DOHH2 (cell line): ENCODE data around the gene F9.

Experiments used
- EZH2phosphoT487 ChIP-seq: fragments of 200-600 bp; sonication (generic); IDR thresholded peaks from 2 replicates; pipeline ENCODE4 v1.6.1; 2017; ENCODE audit warnings: borderline replicate concordance, mild to moderate bottlenecking, antibody characterized with exemption, low read length, moderate library complexity, mixed read lengths
- TF ChIP-seq, protein P1 (sequence below): fragments of 200-600 bp; sonication (generic); IDR thresholded peaks from one replicate; pipeline ENCODE4 v1.5.1; 2014; ENCODE audit warnings: antibody characterized with exemption, mild to moderate bottlenecking, low read depth, low read length; ENCODE audit not compliant: poor library complexity, severe bottlenecking

DNA sequence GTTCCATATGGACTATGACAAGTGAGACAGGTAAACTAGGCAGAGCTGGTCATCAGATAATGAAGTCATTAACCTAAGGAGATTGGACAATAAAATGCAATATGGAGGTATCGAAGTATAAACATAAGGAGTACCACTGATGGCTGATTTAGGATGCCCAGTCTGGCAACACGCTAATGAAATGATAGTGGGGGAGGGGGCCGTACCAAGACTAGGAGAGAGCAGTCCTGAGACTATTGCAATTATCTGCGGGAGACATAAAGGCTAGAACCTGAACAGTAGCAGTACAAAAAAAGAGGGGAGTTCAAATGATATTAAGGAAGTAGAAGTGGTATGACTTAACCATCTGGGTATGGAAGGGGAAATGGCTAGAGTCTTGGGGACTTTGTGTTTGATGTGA lies 2.3 kb downstream of the F9 start:
- no peak for TF ChIP-seq EZH2phosphoT487
- TF ChIP-seq, protein P1, sequence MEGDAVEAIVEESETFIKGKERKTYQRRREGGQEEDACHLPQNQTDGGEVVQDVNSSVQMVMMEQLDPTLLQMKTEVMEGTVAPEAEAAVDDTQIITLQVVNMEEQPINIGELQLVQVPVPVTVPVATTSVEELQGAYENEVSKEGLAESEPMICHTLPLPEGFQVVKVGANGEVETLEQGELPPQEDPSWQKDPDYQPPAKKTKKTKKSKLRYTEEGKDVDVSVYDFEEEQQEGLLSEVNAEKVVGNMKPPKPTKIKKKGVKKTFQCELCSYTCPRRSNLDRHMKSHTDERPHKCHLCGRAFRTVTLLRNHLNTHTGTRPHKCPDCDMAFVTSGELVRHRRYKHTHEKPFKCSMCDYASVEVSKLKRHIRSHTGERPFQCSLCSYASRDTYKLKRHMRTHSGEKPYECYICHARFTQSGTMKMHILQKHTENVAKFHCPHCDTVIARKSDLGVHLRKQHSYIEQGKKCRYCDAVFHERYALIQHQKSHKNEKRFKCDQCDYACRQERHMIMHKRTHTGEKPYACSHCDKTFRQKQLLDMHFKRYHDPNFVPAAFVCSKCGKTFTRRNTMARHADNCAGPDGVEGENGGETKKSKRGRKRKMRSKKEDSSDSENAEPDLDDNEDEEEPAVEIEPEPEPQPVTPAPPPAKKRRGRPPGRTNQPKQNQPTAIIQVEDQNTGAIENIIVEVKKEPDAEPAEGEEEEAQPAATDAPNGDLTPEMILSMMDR: no peak
